Measurements from ENCODE around the gene TNFAIP3. TPM values are rescaled to one million over a fixed set of nuclear protein-coding genes. Genes with fewer than 3 reads are reported as not detected.

TNFAIP3 gene
- total and polyA plus RNA-seq, 2 donors (not counting 3 experiments of a cell fraction or from before 2014, with no cell fraction given), result 4.0 to 8.6 TPM

DNA sequence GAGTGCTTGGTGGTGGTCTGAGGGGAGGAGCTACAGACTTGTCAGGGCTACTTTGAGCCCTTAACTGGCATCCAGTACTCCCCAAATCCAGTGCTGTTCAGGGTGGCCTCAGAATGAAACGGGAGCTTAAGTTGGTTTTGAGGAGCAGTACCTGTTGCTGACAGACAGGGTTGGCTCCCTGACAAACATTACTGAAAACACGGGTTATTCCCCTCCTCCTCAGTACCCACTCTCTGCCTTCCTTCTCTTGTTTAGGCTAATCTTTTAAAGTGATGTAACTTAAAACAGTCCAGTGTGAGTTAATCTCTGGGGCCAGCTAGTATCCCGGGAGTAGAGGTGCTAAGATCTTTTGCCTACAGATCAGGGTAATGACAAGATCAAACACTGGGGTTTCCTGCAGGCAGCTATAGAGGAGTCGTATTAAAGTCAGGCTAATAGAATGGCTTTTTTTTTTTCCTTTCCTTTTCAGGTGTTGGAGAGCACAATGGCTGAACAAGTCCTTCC, 3.7 kb downstream of the TNFAIP3 start:
- H3K4me1 ChIP-seq (ENCODE audit: control insufficient read depth, extremely low read depth, insufficient read depth, low read length), result peaks cover 47% of the 10 kb centered on the region
- no peak overlapping the region for H3K27ac ChIP-seq (ENCODE audit: insufficient read depth, low read depth, low read length)
- H3K36me3 ChIP-seq (ENCODE audit: control insufficient read depth in 2 of 2, extremely low read depth in 1 of 2, insufficient read depth in 2 of 2, low read length in 2 of 2), result peaks cover 2% of the 10 kb centered on the region in 2 experiments
- no peaks in the 10 kb centered on the region for H3K27me3 ChIP-seq (ENCODE audit: control insufficient read depth in 2 of 2, insufficient read depth in 2 of 2, low read length in 2 of 2)
- dilution Hi-C loops (cut with MboI; ENCODE audit: extremely low pct_ligation_motif_present, low sequenced_read_pairs), result no loop called here
- no peak for DNase-seq (ENCODE audit: low read depth, low spot score)
- no peak overlapping the region for H3K4me3 ChIP-seq (replicated peaks in 1 of 3; ENCODE audit: insufficient read depth in 1 of 3, low read depth in 1 of 3, low read length in 3 of 3)
- H3K4me2 ChIP-seq (ENCODE audit: insufficient read depth, low read length), result no peak overlapping the region
- H4K20me1 ChIP-seq (replicated peaks; ENCODE audit: control insufficient read depth, extremely low read depth, insufficient read depth, low read length), result no peaks in the 10 kb centered on the region
- no peaks in the 10 kb centered on the region for H3K9me1 ChIP-seq (replicated peaks; ENCODE audit: control insufficient read depth, extremely low read depth, insufficient read depth, low read length)
- intact Hi-C loops (cut with micrococcal nuclease), result loop anchor here (5.0 kb wide), 3 partner anchors 37 to 237 kb away; partner anchors contain the start of gene PERP
- ChIA-PET CTCF (interaction anchor here (1.0 to 8.4 kb wide), 13 partner anchors 11 to 172 kb away, joined by 3 to 111 read pairs (median 4); no protein-coding TSS in a partner anchor), POLR2A (interaction anchor here (0.5 kb wide), 1 partner anchor 160 kb away, joined by 3 read pairs; no protein-coding TSS in a partner anchor)
- no peaks in the 10 kb centered on the region for H3K9me3 ChIP-seq (replicated peaks; ENCODE audit: control insufficient read depth, insufficient read depth, low read length)
- TF ChIP-seq, protein P1, sequence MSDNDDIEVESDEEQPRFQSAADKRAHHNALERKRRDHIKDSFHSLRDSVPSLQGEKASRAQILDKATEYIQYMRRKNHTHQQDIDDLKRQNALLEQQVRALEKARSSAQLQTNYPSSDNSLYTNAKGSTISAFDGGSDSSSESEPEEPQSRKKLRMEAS (IDR thresholded peaks at IDR 0.05; ENCODE audit: insufficient read depth, insufficient read length), result no peak
- no peak for TF ChIP-seq GATA2 (IDR thresholded peaks at IDR 0.05; ENCODE audit: insufficient read depth, insufficient read length, low read depth, low read length)
- no peak for TF ChIP-seq JUN (IDR thresholded peaks at IDR 0.05; ENCODE audit: borderline replicate concordance, insufficient read depth, insufficient read length, low read depth)
- TF ChIP-seq POLR2A (IDR thresholded peaks at IDR 0.05; ENCODE audit: low read depth, low read length), result no peak
- TF ChIP-seq, protein P2, sequence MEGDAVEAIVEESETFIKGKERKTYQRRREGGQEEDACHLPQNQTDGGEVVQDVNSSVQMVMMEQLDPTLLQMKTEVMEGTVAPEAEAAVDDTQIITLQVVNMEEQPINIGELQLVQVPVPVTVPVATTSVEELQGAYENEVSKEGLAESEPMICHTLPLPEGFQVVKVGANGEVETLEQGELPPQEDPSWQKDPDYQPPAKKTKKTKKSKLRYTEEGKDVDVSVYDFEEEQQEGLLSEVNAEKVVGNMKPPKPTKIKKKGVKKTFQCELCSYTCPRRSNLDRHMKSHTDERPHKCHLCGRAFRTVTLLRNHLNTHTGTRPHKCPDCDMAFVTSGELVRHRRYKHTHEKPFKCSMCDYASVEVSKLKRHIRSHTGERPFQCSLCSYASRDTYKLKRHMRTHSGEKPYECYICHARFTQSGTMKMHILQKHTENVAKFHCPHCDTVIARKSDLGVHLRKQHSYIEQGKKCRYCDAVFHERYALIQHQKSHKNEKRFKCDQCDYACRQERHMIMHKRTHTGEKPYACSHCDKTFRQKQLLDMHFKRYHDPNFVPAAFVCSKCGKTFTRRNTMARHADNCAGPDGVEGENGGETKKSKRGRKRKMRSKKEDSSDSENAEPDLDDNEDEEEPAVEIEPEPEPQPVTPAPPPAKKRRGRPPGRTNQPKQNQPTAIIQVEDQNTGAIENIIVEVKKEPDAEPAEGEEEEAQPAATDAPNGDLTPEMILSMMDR (IDR thresholded peaks at IDR 0.05; ENCODE audit: extremely low read depth in 1 of 2, insufficient read depth in 1 of 2, low read depth in 1 of 2, low read length in 2 of 2), result no peak
- no peak for TF ChIP-seq EZH2 (IDR thresholded peaks at IDR 0.05; ENCODE audit: borderline replicate concordance, low read depth, low read length, severe bottlenecking)
- TF ChIP-seq FOS (IDR thresholded peaks at IDR 0.05; ENCODE audit: borderline replicate concordance, insufficient read depth, low read length), result no peak
- no peak for TF ChIP-seq POLR2AphosphoS5 (IDR thresholded peaks at IDR 0.05; ENCODE audit: insufficient read depth, low read depth, low read length)
- no peak for TF ChIP-seq MYC (IDR thresholded peaks at IDR 0.05; ENCODE audit: low read depth, low read length)
- H3K79me2 ChIP-seq (ENCODE audit: control insufficient read depth, insufficient read depth, low read length), result no peaks in the 10 kb centered on the region
- BruUV-seq (replicated peaks), result no TSS peak
- FAIRE-seq, result no peak
- H2AFZ ChIP-seq (ENCODE audit: low read depth, low read length), result no peak overlapping the region
- no peak overlapping the region for H3K9ac ChIP-seq (replicated peaks; ENCODE audit: extremely low read depth, insufficient read depth, low read length)
